HG03039 (cell line): ENCODE measurements around the gene PANX2.

Source experiments
- ATAC-seq: cut with Tn5 transposase; IDR thresholded peaks from one replicate; pipeline ENCODE4 v1.9.1; 2021; ENCODE audit warnings: mild to moderate bottlenecking, moderate library complexity; ENCODE audit not compliant: unreplicated experiment

Gene PANX2

GRCh38 chr22:50211147-50211546 lies 40.6 kb downstream of the PANX2 start:
- no peak for ATAC-seq

- ATAC-seq, result no peak
Measured at GRCh38 chr22:50213263-50213662, 42.7 kb downstream of the PANX2 start.

GRCh38 chr22:50215297-50216054 lies 44.9 kb downstream of the PANX2 start:
- no peak for ATAC-seq

- no peak for ATAC-seq
Measured at GRCh38 chr22:50216055-50216683, 45.6 kb downstream of the PANX2 start.

GRCh38 chr22:50216684-50217520 lies 46.4 kb downstream of the PANX2 start:
- no peak for ATAC-seq

- ATAC-seq, result no peak
Measured at GRCh38 chr22:50217543-50218152, 47.1 kb downstream of the PANX2 start.

- ATAC-seq, result no peak
Measured at GRCh38 chr22:50218153-50218995, 47.8 kb downstream of the PANX2 start.

GRCh38 chr22:50218996-50219727 lies 48.6 kb downstream of the PANX2 start:
- ATAC-seq, result no peak

GRCh38 chr22:50219800-50220602 lies 49.5 kb downstream of the PANX2 start:
- ATAC-seq, result no peak

- ATAC-seq, result no peak
Measured at GRCh38 chr22:50220603-50221409, 50.3 kb downstream of the PANX2 start.

- no peak for ATAC-seq
Measured at GRCh38 chr22:50221410-50222300, 51.1 kb downstream of the PANX2 start.

- ATAC-seq, result no peak
Measured at GRCh38 chr22:50222508-50222907, 52.0 kb downstream of the PANX2 start.

- ATAC-seq, result no peak
Measured at GRCh38 chr22:50224071-50224470, 53.5 kb downstream of the PANX2 start.

- no peak for ATAC-seq
Measured at GRCh38 chr22:50225200-50225969, 54.9 kb downstream of the PANX2 start.

GRCh38 chr22:50226063-50226874 lies 55.7 kb downstream of the PANX2 start:
- ATAC-seq, result no peak

GRCh38 chr22:50226875-50227165 lies 56.3 kb downstream of the PANX2 start:
- no peak for ATAC-seq
